ENCODE results near the gene SH3RF1. TPM values are rescaled to one million over a fixed set of nuclear protein-coding genes. Genes with fewer than 3 reads are reported as not detected.
A peak's percentile ranks its signal among the peaks of the same experiment; 100 is the strongest.

Gene SH3RF1
- total RNA-seq, 2 donors from 2014 or later, result 17.1 to 17.4 TPM

GRCh38 chr4:169256856-169257761 is 13.6 kb downstream of the SH3RF1 start:
- ATAC-seq (no peak), DNase-seq (no peak)
- Histone ChIP-seq H3K9me3 (no peaks in the 10 kb centered on the region), H3K4me3 (no peak overlapping the region), H3K27me3 (no peaks in the 10 kb centered on the region), H3K27ac (peak overlapping the region in 2 of 4 donors; percentile 17), H3K36me3 (replicated peaks in 1 of 2; ENCODE audit: insufficient read depth in 1 of 2, low read depth in 2 of 2) (no peaks in the 10 kb centered on the region), H3K4me1 (peaks cover 76% of the 10 kb centered on the region)
- TF ChIP-seq POLR2A (IDR thresholded peaks at IDR 0.05), result no peak
- TF ChIP-seq CTCF (IDR thresholded peaks at IDR 0.05), result no peak
- WGBS, 2 donors, result 53 to 61% methylated on average over 4 of the region's 4 CpGs
- intact Hi-C loops (cut with DNase I), result no loop called here

GRCh38 chr4:169256101-169256612 is 14.6 kb downstream of the SH3RF1 start:
- Histone ChIP-seq H3K4me1 (peaks cover 83% of the 10 kb centered on the region), H3K27ac (no peak overlapping the region), H3K4me3 (no peak overlapping the region), H3K36me3 (replicated peaks in 1 of 2; ENCODE audit: insufficient read depth in 1 of 2, low read depth in 2 of 2) (no peaks in the 10 kb centered on the region), H3K27me3 (no peaks in the 10 kb centered on the region), H3K9me3 (no peaks in the 10 kb centered on the region)
- TF ChIP-seq CTCF (IDR thresholded peaks at IDR 0.05) (no peak), POLR2A (IDR thresholded peaks at IDR 0.05) (no peak)
- DNase-seq (no peak), ATAC-seq (no peak)
- intact Hi-C loops (cut with DNase I), result no loop called here
- 77 to 86% methylated on average over 3 of the region's 3 CpGs for WGBS, 2 donors

GRCh38 chr4:169254546-169254983 is 16.2 kb downstream of the SH3RF1 start:
- no peaks in the 10 kb centered on the region for H3K9me3 ChIP-seq
- WGBS, 2 donors, result 20 to 22% methylated on average over 5 of the region's 5 CpGs
- intact Hi-C loops (cut with DNase I), result no loop called here
- peak overlapping the region in 3 of 4 donors; percentile 29 to 86 (median 80) for H3K27ac ChIP-seq
- no peak overlapping the region for H3K4me3 ChIP-seq
- H3K36me3 ChIP-seq (replicated peaks in 1 of 2; ENCODE audit: insufficient read depth in 1 of 2, low read depth in 2 of 2), result no peaks in the 10 kb centered on the region
- DNase-seq (peak in 3 of 4 donors; percentile 26 to 38 (median 32)), ATAC-seq (peak; percentile 24)
- peaks cover 83% of the 10 kb centered on the region for H3K4me1 ChIP-seq
- TF ChIP-seq CTCF (IDR thresholded peaks at IDR 0.05) (no peak), POLR2A (IDR thresholded peaks at IDR 0.05) (no peak)
- H3K27me3 ChIP-seq, result no peaks in the 10 kb centered on the region

GRCh38 chr4:169253904-169254303 is 16.9 kb downstream of the SH3RF1 start:
- no peaks in the 10 kb centered on the region for H3K9me3 ChIP-seq
- H3K36me3 ChIP-seq (replicated peaks in 1 of 2; ENCODE audit: insufficient read depth in 1 of 2, low read depth in 2 of 2), result no peaks in the 10 kb centered on the region
- no peak overlapping the region for H3K4me3 ChIP-seq
- no peaks in the 10 kb centered on the region for H3K27me3 ChIP-seq
- DNase-seq (no peak), ATAC-seq (no peak)
- intact Hi-C loops (cut with DNase I), result no loop called here
- TF ChIP-seq CTCF (IDR thresholded peaks at IDR 0.05) (no peak), POLR2A (IDR thresholded peaks at IDR 0.05) (no peak)
- peaks cover 90% of the 10 kb centered on the region for H3K4me1 ChIP-seq
- 0% methylated on average over 1 of the region's 1 CpG for WGBS, 2 donors
- peak overlapping the region in 3 of 4 donors; percentile 59 to 86 (median 80) for H3K27ac ChIP-seq

Measured in body of pancreas (tissue), 4 donors.